WTC11 (cell line): Measurements from ENCODE around the gene MRNIP.

Source experiments
- CTCF ChIP-seq: fragments of 200-600 bp; IDR thresholded peaks from 2 replicates; pipeline ENCODE4 v1.8.0; 2022; ENCODE audit warnings: antibody characterized with exemption
- EMX1 ChIP-seq: fragments of 250-450 bp; sonication (Bioruptor Pico); IDR thresholded peaks from 2 replicates; pipeline ENCODE4 v1.8.0; 2021; ENCODE audit warnings: mild to moderate bottlenecking
- FOXJ3 ChIP-seq: sonication (generic); formaldehyde crosslinking; IDR thresholded peaks from 2 replicates; pipeline ENCODE4 v1.9.0; 2021; ENCODE audit warnings: missing genetic modification reagents, mild to moderate bottlenecking, borderline replicate concordance
- JUN ChIP-seq: sonication (generic); formaldehyde crosslinking; IDR thresholded peaks from 2 replicates; pipeline ENCODE4 v1.8.0; 2023; ENCODE audit warnings: mild to moderate bottlenecking, missing genetic modification reagents
- USF2 ChIP-seq: sonication (generic); formaldehyde crosslinking; IDR thresholded peaks from 2 replicates; pipeline ENCODE4 v1.8.1; 2023; ENCODE audit warnings: mild to moderate bottlenecking, missing genetic modification reagents, moderate library complexity

- no peak for TF ChIP-seq JUN (CRISPR knock-in tag)
- no peak for TF ChIP-seq CTCF
- no peak for TF ChIP-seq EMX1 (CRISPR knock-in tag)
- no peak for TF ChIP-seq USF2 (CRISPR knock-in tag)
- TF ChIP-seq FOXJ3 (CRISPR knock-in tag), result no peak
These were observed 22.2 kb downstream of the MRNIP start for GRCh38 chr5:179836225-179837019.
